Aorta (tissue), 5 donors: ENCODE measurements around the gene USH1C. TPM values are rescaled to one million over a fixed set of nuclear protein-coding genes. Genes with fewer than 3 reads are reported as not detected.

ENCODE experiments used
- ATAC-seq: fragments of 200-7000 bp; cut with Tn5 transposase; one replicate; pipeline ENCODE4 v1.9.1; 2022; ENCODE audit warnings: moderate library complexity; ENCODE audit not compliant: low FRiP score
- DNase-seq, 2 donors: peaks; one replicate each; pipeline ENCODE4 v3.0.0-alpha.2; 2020
- H3K27ac ChIP-seq, 2 donors: one replicate each; pipeline ENCODE4 v1.5.1; 2013; ENCODE audit warnings: low read length in 2 of 2, mild to moderate bottlenecking in 2 of 2, moderate library complexity in 2 of 2, control low read depth in 1 of 2, inconsistent platforms in 1 of 2, low read depth in 1 of 2
- H3K27me3 ChIP-seq, 2 donors: one replicate each; pipeline ENCODE4 v1.6.1; 2013; ENCODE audit warnings: control low read depth in 1 of 2, low read length in 1 of 2, mild to moderate bottlenecking in 1 of 2, moderate library complexity in 1 of 2; ENCODE audit not compliant: insufficient read depth in 2 of 2, control insufficient read depth in 1 of 2
- H3K36me3 ChIP-seq, 2 donors: one replicate each; pipeline ENCODE4 v1.6.1; 2013; ENCODE audit warnings: control low read depth in 1 of 2, low read length in 1 of 2, mild to moderate bottlenecking in 1 of 2; ENCODE audit not compliant: insufficient read depth in 2 of 2, control insufficient read depth in 1 of 2
- H3K4me1 ChIP-seq, 2 donors: one replicate each; pipeline ENCODE4 v1.6.1; 2013; ENCODE audit warnings: low read length in 2 of 2, control low read depth in 1 of 2, mild to moderate bottlenecking in 1 of 2, moderate library complexity in 1 of 2; ENCODE audit not compliant: insufficient read depth in 2 of 2, control insufficient read depth in 1 of 2
- H3K4me3 ChIP-seq, 2 donors: one replicate each; pipeline ENCODE4 v1.5.1; 2013; ENCODE audit warnings: low read length in 2 of 2, control low read depth in 1 of 2, mild to moderate bottlenecking in 1 of 2
- H3K9me3 ChIP-seq: one replicate; pipeline ENCODE4 v1.6.1; 2013; ENCODE audit warnings: mild to moderate bottlenecking, low read length; ENCODE audit not compliant: control insufficient read depth
- WGBS, 2 donors: extraction: QIAGEN DNeasy Blood & Tissue Kit; methylation state at CpG; one replicate each; pipeline ENCODE4 v1.1.7; 2013; 5-methylcytosine and 5-hydroxymethylcytosine counted together
- intact Hi-C, 2 donors: fragments of 100-400 bp; cut with DNase I; formaldehyde crosslinking; loops; one replicate each; pipeline versions ENCODE4 v1.14.2 to v1.15.0; 2022
- polyA plus RNA-seq, 2 donors: library from polyadenylated mRNA; stranded (reverse); fragments of 200-250 nt; gene quantifications; one replicate each; pipeline ENCODE4 v1.2.3, GENCODE V29; 2013
- total RNA-seq, 2 donors: library from RNA; stranded (reverse); fragmentation: NEBNext Ultra II Directional; extraction: Animal tissue kit (Norgen Biotek cat#: 25700); gene quantifications; one replicate each; pipeline ENCODE4 v1.2.1, GENCODE V29; 2021
- donor health status: healthy with polysubstance abuse.
- donor health status: Bipolar disorder and iron deficiency.
- donor health status: DM: no; HTN: no; CAD: no.
- donor health status: DM: no; HTN: no; CAD: no.
- donor health status: DM: yes; HTN: yes; CAD: no.

The USH1C gene
- total and polyA plus RNA-seq, 4 donors = 0.46 to 20.4 TPM; not detected in 2

GRCh38 chr11:17528181-17528691 lies 16.0 kb downstream of the USH1C start:
- no peaks in the 10 kb centered on the region for H3K27me3 ChIP-seq
- 58 to 60% methylated on average over 9 of the region's 9 CpGs for WGBS, 2 donors
- no peaks in the 10 kb centered on the region for H3K36me3 ChIP-seq
- no peaks in the 10 kb centered on the region for H3K9me3 ChIP-seq
- intact Hi-C loops = no loop called here
- H3K27ac ChIP-seq = no peak overlapping the region
- ATAC-seq (no peak), DNase-seq (no peak)
- no peaks in the 10 kb centered on the region for H3K4me1 ChIP-seq
- H3K4me3 ChIP-seq = no peak overlapping the region

GRCh38 chr11:17527628-17527995 lies 16.6 kb downstream of the USH1C start:
- 76 to 83% methylated on average over 3 of the region's 3 CpGs for WGBS, 2 donors
- ATAC-seq = no peak
- Histone ChIP-seq H3K4me3 (no peak overlapping the region), H3K4me1 (no peaks in the 10 kb centered on the region), H3K27me3 (no peaks in the 10 kb centered on the region), H3K36me3 (no peaks in the 10 kb centered on the region), H3K9me3 (no peaks in the 10 kb centered on the region), H3K27ac (no peak overlapping the region)
- intact Hi-C loops = no loop called here
- DNase-seq = no peak

- H3K4me3 ChIP-seq = no peak overlapping the region
- WGBS, 2 donors = 80 to 87% methylated on average over 16 to 20 of the region's 20 CpGs
- ATAC-seq = no peak
- H3K4me1 ChIP-seq = no peaks in the 10 kb centered on the region
- intact Hi-C loops = no loop called here
- H3K9me3 ChIP-seq = no peaks in the 10 kb centered on the region
- H3K27ac ChIP-seq = no peak overlapping the region
- H3K36me3 ChIP-seq = no peaks in the 10 kb centered on the region
- no peaks in the 10 kb centered on the region for H3K27me3 ChIP-seq
- no peak for DNase-seq
Measured at GRCh38 chr11:17526931-17527627, 17.1 kb downstream of the USH1C start.

DNA sequence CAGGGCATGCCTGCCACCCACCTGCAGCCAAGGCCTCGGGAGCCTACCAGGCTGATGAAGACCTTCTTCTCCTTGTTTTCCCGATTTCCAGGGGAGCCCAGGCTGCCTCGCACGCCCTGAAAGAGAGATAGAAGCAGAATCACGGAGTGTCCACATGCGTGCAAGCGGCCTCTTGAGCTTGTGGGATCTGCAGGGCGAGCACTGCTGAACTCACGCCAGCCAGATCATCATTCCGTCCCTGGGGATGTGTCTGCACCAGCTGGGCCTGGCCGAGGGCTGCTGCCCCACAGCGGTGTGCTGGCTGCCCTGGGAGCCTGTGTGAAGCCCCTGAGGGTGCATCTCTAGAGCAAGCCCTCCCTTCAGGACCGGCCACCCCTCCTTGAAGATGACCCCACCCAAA lies 17.9 kb downstream of the USH1C start:
- intact Hi-C loops = no loop called here
- 90 to 94% methylated on average over 13 of the region's 13 CpGs for WGBS, 2 donors
- H3K4me1 ChIP-seq = no peaks in the 10 kb centered on the region
- H3K36me3 ChIP-seq = no peaks in the 10 kb centered on the region
- no peaks in the 10 kb centered on the region for H3K9me3 ChIP-seq
- H3K4me3 ChIP-seq = no peak overlapping the region
- ATAC-seq = no peak
- H3K27ac ChIP-seq = no peak overlapping the region
- H3K27me3 ChIP-seq = no peaks in the 10 kb centered on the region
- no peak for DNase-seq

DNA sequence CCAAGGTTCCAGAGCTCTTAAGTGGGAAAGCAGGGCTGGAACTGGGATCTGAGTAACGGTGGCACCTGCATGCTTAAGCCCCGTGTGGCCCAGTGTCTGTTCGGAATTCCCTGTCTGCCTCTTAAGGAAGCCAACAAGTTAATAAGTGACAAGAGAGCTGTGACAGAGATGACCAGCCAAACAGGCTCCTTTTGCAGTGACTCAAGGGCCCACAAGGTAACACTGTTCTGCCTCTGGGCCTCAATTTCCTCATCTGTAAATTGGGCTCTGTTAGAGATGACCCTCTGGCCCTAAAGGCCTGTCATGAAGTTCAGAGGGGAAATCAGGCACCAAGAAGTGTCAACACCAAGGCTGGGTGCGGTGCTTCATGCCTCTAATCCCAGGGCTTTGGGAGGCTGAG lies 18.6 kb downstream of the USH1C start:
- no peaks in the 10 kb centered on the region for H3K9me3 ChIP-seq
- H3K27ac ChIP-seq = no peak overlapping the region
- ATAC-seq (no peak), DNase-seq (no peak)
- no peak overlapping the region for H3K4me3 ChIP-seq
- 86% methylated on average over 4 of the region's 4 CpGs for WGBS, 2 donors
- intact Hi-C loops = no loop called here
- H3K27me3 ChIP-seq = no peaks in the 10 kb centered on the region
- no peaks in the 10 kb centered on the region for H3K36me3 ChIP-seq
- no peaks in the 10 kb centered on the region for H3K4me1 ChIP-seq

DNA sequence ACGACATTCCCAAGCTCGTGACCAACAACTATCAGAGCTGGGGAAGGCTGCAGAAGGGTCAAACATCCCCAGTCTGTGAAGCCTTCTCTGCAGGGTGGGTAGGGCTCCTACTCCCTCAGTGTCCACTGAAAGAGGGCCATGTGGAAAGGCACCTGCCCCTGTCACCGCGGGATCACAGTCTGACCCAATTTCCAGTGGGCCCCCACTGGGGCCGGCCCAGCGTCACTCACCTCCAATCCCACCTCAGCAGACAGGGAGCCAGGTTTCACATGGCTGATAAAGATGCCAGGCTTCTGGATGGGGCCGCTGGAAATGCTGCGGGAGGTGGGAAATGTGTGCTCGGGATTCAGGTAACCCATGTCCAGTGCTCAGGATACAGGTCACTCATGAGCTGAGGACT lies 20.0 kb downstream of the USH1C start:
- ATAC-seq = no peak
- no peaks in the 10 kb centered on the region for H3K4me1 ChIP-seq
- no peak overlapping the region for H3K4me3 ChIP-seq
- H3K9me3 ChIP-seq = no peaks in the 10 kb centered on the region
- intact Hi-C loops = no loop called here
- 93 to 94% methylated on average over 9 of the region's 9 CpGs for WGBS, 2 donors
- H3K27me3 ChIP-seq = no peaks in the 10 kb centered on the region
- no peak for DNase-seq
- H3K27ac ChIP-seq = no peak overlapping the region
- H3K36me3 ChIP-seq = no peaks in the 10 kb centered on the region

- ATAC-seq (no peak), DNase-seq (no peak)
- Histone ChIP-seq H3K27me3 (no peaks in the 10 kb centered on the region), H3K4me1 (no peaks in the 10 kb centered on the region), H3K4me3 (no peak overlapping the region), H3K9me3 (no peaks in the 10 kb centered on the region), H3K36me3 (no peaks in the 10 kb centered on the region), H3K27ac (no peak overlapping the region)
- WGBS, 2 donors = 88% methylated on average over 17 of the region's 17 CpGs
- intact Hi-C loops = no loop called here
Measured at GRCh38 chr11:17522655-17523054, 21.6 kb downstream of the USH1C start.

GRCh38 chr11:17521106-17521900 lies 22.9 kb downstream of the USH1C start:
- 91 to 92% methylated on average over 11 of the region's 11 CpGs for WGBS, 2 donors
- Histone ChIP-seq H3K36me3 (no peaks in the 10 kb centered on the region), H3K4me3 (no peak overlapping the region), H3K27ac (no peak overlapping the region), H3K4me1 (no peaks in the 10 kb centered on the region), H3K9me3 (no peaks in the 10 kb centered on the region), H3K27me3 (no peaks in the 10 kb centered on the region)
- intact Hi-C loops = no loop called here
- no peak for DNase-seq
- no peak for ATAC-seq
